ENCODE results near the gene NDUFS5.

DNA sequence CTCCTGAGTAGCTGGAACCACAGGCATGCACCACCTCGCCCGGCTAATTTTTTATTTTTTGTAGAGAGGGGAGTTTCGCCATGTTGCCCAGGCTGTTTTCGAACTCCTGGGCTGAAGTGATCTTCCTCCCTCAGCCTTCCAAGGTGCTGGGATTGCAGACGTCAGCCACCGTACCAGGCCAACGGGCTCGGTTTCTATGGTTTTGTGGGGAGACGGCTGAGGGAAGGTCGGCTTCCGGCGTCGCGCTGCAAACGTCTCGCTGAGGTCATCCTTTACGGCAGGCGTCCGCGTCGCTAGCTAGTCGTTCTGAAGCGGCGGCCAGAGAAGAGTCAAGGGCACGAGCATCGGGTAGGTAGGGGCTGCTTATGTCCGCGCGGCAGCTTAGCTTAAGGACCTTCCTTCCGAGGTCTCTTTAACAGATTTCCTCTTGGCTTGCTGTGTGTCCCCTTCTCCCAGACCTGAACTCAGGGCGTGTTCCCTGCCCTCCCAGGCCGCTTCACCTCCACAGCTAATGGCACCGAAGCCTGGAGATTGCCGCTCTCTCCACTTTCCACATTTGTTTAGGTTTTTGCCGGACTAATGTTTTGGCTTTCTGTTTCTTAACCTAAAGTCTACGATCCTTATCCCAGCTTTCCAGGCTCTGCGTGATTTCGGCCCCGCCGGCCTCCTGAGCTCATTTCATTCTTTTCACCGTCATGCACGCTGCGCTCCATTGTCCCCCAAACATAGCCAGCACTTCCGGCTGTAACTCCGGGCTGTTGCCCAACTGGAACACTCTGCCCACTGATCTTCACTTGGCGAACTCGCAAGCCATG is at the start of gene NDUFS5:
- TF ChIP-seq NFRKB (IDR thresholded peaks at IDR 0.05) (no peak), TARDBP (IDR thresholded peaks at IDR 0.05) (no peak), SUZ12 (IDR thresholded peaks at IDR 0.05) (no peak), CTBP1 (IDR thresholded peaks at IDR 0.05; ENCODE audit: borderline replicate concordance) (no peak)
- TF ChIP-seq, protein P1, sequence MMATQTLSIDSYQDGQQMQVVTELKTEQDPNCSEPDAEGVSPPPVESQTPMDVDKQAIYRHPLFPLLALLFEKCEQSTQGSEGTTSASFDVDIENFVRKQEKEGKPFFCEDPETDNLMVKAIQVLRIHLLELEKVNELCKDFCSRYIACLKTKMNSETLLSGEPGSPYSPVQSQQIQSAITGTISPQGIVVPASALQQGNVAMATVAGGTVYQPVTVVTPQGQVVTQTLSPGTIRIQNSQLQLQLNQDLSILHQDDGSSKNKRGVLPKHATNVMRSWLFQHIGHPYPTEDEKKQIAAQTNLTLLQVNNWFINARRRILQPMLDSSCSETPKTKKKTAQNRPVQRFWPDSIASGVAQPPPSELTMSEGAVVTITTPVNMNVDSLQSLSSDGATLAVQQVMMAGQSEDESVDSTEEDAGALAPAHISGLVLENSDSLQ (IDR thresholded peaks at IDR 0.05), result no peak

Measured in HEK293T (cell line).